T1000 (cell line): Measurements from ENCODE around the gene UAP1L1.
A peak's percentile ranks its signal among the peaks of the same experiment; 100 is the strongest.
"Not testable (repeated sequence)": the region's sequence is repeated elsewhere in the genome, so short reads cannot be mapped to it uniquely, and the experiment has no call there.

Experiments used
- DNase-seq: peaks from one replicate; lab custom pipeline; 2025; ENCODE audit warnings: mixed read lengths; lab: John Stamatoyannopoulos, UW

Gene UAP1L1

DNA sequence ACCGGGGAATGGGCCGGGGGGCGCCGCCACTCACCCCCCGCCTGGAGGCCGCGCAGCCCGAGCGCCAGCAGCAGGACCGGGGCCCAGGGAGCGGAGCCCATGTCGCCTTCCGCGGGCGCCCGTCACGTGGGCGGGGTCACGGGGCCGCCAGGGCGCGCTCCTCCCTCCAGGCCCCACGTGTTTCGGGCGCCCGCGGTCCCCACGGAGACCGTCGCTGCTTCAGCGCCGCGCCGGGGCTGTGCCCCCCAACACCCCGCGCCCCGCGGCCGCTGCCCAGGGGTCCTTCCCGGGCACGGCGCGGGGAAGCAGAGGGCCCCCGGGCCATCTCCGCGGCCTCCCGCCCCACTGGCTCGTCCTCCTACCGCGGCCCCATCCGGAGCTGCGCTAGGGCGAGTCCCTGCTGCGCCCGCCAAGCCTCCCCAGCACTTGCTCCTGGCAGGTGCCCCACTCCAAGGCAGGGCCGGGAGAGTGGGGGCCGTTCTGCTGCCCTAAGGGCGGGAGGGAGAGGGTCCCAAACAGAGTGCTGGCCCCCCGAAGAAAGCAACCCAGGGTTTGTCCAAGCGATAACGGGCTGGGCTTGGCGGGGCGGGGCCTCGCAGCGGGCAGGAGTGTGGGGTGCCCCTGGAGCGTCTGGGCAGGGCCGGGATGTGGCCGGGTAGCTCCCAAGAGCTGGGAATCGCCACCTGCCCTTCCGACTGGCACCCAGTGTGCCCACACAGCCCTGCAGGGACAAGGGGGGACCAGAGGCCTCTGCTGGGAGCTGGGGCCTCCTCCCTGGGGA is 37.5 kb downstream of the UAP1L1 start, which contains the start of gene DPP7:
Gene DPP7 (minus strand): TSS at position 121 of the 781 bp plus-strand sequence. CDS start 20 bp downstream, at position 101.
- DNase-seq = peak; percentile 35

DNA sequence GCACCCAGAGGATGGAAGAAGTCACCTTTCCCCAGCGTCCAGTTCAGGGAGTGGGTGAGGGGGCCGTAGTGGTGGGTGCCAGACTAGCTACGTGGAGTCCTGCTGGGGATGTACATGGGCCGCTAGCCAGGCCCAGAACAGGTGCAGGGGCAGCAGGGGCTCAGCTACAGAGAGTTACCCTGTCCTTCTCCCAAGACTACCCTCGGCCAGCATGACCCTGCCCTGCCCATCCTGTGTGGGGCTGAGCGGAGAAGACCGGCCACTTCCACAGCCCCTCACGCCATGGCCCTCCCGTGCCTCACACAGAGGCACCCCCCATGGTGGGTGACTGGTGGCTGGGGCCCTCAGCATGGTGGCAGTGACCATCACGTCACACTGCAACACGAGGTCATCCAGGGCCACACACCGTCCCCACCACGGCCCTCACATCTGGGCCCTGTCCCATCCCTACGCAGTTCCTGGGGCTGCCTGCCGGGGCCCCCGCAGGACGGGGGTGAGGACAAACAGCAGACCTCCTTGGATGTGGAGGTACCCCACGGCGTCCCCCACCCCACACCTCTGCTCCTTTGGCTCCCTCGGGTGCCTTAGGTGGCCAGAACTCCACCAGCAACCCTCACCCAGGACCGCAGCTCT is 38.2 kb downstream of the UAP1L1 start:
- no peak for DNase-seq

DNA sequence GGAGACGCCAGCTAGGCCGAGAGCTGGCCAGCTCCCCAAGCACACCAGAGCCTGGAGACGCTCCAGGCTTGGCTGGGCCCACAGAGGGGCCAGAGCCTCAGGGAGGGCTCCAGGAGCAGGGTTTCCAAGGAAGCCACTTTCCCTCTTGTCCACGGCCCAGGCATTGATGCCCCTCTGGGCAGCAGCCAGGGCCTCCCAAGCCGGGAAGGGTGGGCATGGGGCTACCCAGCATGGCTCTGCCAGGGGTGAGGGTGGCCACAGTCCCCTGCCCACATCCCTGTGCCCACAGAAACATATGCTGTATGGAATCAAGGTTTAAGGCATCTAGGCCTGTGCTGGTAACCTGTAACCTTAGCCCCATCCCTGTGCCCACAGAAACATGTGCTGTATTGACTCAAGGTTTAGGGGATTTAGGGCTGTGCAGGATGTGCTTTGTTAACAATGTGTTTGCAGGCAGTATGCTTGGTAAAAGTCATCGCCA is 38.8 kb downstream of the UAP1L1 start:
- no peak for DNase-seq

DNA sequence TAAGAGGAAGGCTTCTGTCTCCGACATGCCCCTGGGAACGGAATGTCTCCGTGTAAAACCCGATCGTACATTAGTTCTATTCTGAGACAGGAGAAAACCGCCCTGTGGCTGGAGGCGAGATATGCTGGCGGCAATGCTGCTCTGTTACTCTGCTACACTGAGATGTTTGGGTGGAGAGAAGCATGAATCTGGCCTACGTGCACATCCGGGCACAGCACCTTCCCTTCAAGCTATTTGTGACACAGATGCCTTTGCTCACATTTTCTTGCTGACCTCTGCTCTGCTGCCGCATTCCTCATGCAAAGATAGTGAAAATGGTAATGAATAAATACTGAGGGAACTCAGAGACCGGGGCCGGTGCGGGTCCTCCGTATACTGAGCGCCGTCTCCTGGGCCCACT is 39.4 kb downstream of the UAP1L1 start:
- no peak for DNase-seq

DNA sequence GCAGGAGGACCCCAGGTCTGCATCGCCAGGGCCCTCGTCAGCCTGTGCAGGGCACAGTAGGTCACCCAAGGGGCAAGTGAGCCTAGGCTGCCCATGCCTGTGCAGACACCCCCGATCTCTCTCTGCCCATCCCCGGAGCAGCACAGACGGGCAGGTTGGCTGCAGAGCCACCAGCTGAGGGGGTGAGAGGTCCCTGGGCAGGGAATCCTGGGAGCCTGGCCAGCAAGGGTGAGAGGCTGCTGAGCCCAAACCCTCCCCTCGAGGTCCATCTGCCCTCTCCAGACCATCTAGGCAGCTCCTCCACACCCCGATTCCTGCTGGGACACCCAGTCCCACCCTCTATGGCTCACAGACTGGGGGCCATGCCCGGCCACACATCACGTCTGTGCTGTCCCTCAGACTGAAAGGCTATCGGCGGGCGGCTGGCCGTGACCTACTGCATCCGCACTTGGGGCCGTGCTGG is 40.0 kb downstream of the UAP1L1 start:
- DNase-seq = no peak

DNA sequence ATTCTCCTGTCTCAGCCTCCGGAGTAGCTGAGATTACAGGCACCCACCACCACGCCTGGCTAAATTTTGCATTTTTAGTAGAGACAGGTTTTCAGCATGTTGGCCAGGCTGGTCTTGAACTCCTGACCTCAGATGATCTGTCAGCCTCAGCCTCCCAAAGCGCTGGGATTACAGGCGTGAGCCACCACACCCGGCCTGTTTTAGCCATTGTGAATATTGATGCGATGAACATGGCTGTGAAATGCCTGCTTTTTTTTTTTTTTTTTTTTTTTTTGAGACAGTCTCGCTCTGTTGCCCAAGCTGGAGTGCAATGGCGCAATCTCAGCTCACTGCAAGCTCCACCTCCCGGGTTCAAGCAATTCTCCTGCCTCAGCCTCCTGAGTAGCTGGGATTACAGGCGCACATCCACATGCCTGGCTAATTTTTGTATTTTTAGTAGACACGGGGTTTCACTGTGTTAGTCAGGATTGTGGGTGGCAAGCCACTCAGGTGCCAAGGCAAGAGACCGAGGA is 40.8 kb downstream of the UAP1L1 start:
- not testable (repeated sequence) for DNase-seq

DNA sequence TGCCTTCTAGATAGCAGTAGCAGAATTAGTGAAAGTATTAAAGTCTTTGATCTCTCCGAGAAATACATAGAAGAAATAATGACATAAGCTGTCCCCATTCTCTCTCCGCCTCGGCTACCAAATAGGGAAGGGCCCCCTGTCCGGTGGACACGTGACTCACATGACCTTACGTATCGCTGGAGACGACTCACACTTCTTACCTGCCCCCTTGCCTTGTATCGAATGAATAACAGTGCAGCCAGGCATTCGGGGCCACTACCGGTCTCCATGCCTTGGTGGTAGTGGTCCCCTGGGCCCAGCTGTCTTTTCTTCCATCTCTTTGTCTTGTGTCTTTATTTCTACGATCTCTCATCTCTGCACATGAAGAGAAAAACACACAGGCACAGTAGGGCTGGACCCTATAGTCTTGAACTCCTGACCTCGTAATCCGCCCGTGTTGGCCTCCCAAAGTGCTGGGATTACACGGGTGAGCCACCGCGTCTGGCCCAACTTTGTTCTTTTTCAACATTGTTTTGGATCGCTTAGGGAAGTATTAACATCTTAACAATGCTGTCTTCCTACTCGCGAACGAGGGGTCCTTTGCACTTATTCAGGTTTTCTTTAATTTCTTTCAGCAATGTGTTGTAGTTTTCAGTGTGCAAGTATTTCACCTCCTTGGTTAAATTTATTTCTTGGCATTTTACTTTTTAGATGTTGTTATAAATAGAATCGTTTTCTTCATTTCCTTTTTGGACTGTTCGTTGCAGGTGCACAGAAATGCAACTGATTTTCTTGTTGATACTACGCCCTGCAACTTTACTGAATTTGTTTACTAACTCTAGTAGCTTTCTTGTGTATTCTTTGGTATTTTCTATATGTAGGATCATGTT is 44.8 kb downstream of the UAP1L1 start:
- DNase-seq = not testable (repeated sequence)

DNA sequence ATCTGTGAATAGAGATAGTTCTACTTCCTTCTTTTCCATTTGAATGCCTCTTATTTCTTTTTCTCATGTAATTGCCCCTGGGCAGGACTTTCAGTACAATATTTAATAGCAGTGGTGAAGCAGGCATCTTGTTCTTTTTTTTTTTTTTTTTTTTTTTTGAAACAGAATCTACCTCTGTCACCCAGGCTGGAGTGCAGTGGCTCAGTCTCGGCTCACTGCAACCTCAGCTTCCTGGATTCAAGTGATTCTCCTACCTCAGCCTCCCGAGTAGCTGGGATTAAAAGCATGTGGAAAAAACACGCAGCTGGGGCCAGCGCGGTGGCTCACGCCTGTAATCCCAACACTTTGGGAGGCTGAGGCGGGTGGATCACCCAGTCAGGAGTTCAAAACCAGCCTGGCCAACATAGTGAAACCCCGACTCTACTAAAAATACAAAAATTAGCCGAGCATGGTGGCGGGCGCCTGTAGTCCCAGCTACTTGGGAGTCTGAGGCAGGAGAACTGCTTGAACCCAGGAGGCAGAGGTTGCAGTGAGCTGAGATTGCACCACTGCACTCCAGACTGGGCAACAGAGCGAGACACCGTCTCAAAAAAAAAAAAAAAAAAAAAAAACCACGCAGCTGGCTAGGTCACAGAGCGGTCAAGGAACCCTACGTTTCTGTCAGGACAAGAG is 45.6 kb downstream of the UAP1L1 start:
- DNase-seq = not testable (repeated sequence)

DNA sequence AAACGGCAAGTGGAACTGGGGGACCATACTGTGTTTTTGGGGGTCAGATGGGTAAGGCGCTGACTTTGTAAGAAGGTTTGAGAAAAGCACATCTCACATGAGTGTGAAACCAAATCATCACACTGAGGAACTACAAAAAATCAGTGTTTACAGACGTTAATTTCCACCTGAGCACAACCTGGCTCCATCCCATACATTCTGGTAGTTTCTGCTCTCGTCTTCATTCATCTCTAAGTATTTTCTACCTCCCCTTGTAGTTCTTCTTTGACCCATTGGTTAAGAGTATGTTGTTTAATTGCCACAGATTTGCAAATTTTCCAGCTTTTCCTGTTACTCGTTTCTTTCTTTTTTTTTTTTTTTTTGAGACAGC is 46.1 kb downstream of the UAP1L1 start:
- no peak for DNase-seq

DNA sequence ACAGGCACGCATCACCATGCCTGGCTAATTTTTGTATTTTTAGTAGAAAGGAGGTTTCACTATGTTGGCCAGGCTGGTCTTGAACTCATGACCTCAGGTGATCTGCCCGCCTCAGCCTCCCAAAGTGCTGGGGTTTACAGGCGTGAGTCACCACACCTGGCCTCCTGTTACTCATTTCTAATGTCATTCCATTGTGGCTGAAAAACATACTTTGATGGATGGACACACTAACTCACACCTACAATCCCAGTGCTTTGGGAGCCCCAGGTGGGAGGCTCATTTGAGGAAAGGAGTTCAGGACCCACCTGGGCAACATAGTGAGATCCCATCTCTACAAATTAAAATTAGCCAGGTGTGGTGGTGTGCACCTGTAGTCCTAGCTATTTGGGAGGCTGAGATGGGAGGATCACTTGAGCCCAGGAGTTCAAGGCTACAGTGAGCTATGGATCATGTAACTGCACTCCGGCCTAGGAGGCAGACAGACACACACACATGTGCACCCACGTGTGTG is 46.7 kb downstream of the UAP1L1 start:
- not testable (repeated sequence) for DNase-seq

DNA sequence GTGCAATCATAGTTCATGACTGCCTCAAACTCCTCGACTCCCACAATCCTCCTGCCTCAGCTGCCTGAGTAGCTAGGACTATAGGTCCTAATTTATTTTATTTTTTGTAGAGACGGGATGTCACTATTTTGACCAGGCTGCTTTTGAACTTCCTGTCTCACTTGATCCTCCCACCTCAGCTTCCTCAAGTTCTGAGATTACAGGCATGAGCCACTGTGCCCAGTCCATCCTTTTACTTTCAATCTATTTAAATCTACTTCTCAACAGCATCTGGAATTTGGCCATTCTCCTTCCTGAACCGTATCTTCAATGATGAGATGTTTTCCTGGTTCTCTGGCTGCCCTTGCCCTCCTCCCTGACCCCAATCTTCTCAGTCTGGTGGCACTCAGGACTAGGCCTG is 49.5 kb downstream of the UAP1L1 start:
- no peak for DNase-seq

DNA sequence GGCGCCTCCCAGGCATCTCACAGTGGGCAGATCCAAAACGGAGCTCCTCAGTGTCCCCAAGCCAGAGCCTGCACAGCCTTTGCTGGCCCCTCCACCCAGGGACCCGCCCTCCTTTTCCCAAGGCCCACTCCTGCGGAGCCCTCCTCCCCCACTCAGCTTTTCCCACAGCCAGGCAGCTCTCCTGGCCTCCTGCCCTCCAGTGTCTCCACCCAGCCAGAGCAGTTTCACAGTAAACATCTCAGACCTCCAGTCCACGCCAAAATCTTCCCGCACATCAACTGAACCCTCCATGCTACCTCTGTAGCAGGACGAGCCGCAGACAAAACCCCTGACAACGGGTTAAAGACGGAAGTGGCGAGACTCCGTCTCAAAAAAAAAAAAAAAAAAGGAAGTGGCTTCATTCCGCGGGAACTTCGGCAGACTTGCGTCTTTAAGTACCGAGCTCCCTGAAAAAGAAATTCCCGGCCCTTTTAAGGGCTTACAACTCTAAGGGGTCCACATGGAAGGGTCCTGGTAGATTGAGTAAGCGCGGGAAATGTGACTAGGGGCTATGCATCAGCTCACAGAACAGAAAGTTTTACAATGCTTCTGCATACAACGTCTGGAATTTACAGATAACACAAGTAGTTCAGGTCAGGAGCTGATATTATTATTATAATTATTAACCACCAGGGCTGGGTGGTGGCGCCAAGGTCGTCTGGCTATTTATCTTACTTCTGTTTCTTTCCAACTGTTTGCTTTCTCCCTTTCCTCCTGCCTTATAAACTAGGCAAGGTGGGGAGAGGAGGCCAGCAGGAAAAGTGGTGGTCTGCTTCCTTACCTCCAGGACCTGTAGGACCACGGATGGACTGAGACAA is 50.2 kb downstream of the UAP1L1 start:
- no peak for DNase-seq

DNA sequence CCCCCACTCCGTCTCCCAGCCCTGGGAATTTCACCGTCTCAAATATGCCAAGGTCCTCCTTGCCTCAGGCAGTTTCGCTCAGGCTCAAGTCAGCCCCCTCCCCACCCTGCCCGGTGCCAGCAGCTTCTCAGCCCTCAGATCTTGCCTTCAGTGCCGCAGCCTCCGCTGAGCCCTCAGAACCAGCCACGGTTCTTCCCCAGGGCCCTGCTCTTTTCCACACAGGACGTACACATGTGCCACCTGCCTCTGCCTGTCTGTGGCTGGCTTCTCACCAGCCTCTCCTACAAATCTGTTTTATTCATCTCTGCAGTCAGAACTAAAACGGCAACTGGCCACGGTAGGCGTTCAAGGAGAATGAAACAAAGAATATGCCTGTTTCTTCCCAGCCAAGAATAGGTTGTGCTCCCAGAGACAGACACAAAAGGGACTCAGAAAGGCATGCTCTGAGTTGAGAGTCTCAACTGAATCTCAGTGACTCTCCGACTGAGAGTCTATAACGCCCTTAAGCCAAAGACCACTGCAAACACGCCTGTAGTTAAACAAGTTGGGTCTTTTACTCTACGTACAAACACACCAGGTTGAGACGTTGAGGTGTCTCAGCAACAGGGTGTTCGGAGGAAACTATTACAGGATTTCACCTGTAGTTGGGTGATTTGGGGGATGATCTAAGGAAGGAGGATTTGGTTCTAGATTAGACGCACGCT is 51.0 kb downstream of the UAP1L1 start:
- no peak for DNase-seq

DNA sequence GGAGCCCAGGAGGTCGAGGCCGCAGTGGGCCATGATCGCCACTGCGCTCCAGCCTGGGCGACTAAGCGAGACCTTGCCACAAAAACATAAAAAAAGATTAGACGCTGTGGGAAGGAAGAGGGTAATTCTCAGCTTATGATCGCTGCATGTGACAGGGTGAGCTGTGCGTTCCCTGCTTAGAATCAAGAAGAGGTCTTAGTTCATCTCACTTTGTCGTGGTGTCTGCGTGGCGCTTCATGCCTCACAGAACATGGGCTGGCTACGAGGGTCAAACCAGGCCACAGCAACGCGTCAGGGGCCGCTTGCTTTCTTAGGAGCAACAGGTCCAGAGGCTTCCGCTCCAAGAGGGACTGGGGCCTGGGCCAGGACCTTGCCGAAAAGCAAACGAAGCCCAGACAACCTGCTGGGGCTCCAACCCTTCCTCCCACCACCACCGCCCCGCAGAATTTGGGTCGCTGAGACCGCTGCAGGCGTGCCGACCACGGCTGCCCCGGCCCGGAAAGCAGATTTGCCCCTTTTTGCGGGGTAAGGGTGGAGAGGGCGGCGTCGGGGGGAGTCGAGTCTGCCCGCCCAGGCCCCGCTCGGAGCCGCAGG is 51.6 kb downstream of the UAP1L1 start:
- no peak for DNase-seq

DNA sequence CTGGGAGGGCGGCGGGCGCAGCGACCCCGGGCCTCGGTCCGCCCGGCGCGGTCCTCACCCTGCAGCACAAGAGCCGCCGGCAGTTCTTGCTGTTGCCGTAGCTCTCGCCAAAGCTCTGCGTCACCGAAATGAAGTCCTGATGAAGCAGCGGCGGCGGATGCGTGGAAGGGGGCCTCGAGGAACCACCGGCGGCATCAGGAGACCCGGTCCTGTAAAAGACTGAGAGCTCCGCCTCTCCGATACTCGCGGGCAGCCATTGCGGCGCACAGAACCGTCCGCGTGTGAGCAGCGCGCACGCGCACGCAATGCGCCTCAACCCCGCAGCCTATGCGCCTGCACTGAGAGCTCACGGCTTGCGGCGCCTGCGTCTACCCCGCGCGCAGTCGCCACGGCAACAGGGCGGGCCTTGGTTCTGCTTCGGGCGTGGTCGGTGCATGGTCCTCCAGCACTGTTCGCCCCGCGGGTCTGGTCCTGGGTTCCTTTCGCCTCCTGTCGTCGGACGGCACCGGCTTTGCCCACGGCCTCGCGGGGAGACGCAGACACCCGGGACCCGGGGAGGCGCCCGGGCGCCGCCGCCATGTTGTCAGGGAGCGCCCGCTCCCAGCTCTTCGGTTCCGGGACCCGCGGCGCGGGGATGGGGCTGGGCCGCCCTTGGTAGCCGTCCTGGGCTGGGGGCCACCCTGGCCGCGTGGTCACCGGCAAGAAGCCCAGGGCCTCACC is 52.3 kb downstream of the UAP1L1 start:
- DNase-seq = peak; percentile 84

DNA sequence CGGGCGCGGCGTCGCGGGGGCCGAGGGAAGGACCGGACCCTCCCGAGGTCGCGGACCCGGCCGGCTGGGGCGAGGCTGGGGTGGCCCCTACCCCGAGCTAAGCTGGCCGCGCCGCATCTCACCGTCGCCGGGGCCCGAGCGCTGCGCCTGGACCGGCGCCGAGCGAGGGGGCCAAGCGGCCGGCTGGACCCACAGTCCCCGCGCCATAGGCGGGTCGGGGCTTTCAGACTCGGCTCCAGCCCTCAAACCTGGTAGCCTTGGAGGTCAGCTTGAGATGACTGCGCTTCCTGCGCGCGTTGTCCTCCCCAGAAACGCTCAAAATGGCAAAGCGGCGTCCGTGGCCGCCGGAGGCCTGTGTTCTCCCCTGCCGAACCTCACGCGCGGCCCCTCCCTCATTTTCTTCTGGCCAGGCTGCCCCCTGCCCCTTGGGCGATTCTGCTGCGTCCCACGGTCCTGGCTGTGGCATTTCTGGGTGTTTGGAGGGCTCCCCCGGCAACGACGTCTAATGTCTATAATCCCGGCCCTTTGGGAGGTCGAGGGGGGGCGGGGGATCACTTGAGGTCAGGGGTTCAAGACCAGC is 52.9 kb downstream of the UAP1L1 start:
- DNase-seq = no peak
